Measurements from ENCODE around the gene TIAL1.

GRCh38 chr10:119537953-119538630 lies 58.7 kb downstream of the TIAL1 start:
- TF ChIP-seq EZH2 (IDR thresholded peaks at IDR 0.05; ENCODE audit: low read depth, unreplicated experiment) (no peak), CTCF (conservative IDR thresholded peaks at IDR 0.05; ENCODE audit: low read depth in 2 of 2) (no peak), POLR2AphosphoS5 (IDR thresholded peaks at IDR 0.05; ENCODE audit: low read depth) (no peak)
